ENCODE measurements around the gene PDS5A. TPM values are rescaled to one million over a fixed set of nuclear protein-coding genes. Genes with fewer than 3 reads are reported as not detected.
"Not testable (repeated sequence)": the region's sequence is repeated elsewhere in the genome, so short reads cannot be mapped to it uniquely, and the experiment has no call there.

The PDS5A gene
- total and polyA plus RNA-seq, 2 donors (not counting 1 experiment from before 2014, with no cell fraction given), result 46.9 to 74.0 TPM

GRCh38 chr4:39846120-39846519, 131.6 kb downstream of the PDS5A start:
- peaks cover 2% of the 10 kb centered on the region for H3K4me1 ChIP-seq (ENCODE audit: control insufficient read depth, extremely low read depth, insufficient read depth, low read length)
- H2AFZ ChIP-seq (ENCODE audit: low read length), result no peak overlapping the region
- H3K79me2 ChIP-seq (ENCODE audit: control insufficient read depth, insufficient read depth, low read length), result no peaks in the 10 kb centered on the region
- DNase-seq (ENCODE audit: low read depth in 2 of 2), result peak; percentile 38 to 58
- H3K27me3 ChIP-seq (ENCODE audit: control insufficient read depth, insufficient read depth, low read length), result no peaks in the 10 kb centered on the region
- H3K4me2 ChIP-seq (ENCODE audit: extremely low read depth, insufficient read depth, low read length), result no peak overlapping the region
- no peak overlapping the region for H3K4me3 ChIP-seq (replicated peaks in 1 of 4; ENCODE audit: control extremely low read depth in 1 of 4, insufficient read depth in 1 of 4, low read depth in 3 of 4, low read length in 4 of 4)
- no peak overlapping the region for H3K27ac ChIP-seq (ENCODE audit: insufficient read depth, low read length)
- no peak for TF ChIP-seq EZH2 (IDR thresholded peaks at IDR 0.05; ENCODE audit: low read length, missing control alignments)
- TF ChIP-seq, protein P1, sequence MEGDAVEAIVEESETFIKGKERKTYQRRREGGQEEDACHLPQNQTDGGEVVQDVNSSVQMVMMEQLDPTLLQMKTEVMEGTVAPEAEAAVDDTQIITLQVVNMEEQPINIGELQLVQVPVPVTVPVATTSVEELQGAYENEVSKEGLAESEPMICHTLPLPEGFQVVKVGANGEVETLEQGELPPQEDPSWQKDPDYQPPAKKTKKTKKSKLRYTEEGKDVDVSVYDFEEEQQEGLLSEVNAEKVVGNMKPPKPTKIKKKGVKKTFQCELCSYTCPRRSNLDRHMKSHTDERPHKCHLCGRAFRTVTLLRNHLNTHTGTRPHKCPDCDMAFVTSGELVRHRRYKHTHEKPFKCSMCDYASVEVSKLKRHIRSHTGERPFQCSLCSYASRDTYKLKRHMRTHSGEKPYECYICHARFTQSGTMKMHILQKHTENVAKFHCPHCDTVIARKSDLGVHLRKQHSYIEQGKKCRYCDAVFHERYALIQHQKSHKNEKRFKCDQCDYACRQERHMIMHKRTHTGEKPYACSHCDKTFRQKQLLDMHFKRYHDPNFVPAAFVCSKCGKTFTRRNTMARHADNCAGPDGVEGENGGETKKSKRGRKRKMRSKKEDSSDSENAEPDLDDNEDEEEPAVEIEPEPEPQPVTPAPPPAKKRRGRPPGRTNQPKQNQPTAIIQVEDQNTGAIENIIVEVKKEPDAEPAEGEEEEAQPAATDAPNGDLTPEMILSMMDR (conservative IDR thresholded peaks at IDR 0.05 in 1 of 2, IDR thresholded peaks at IDR 0.05 in 1 of 2; ENCODE audit: low read depth in 1 of 2, low read length in 2 of 2), result no peak
- no peaks in the 10 kb centered on the region for H3K9me3 ChIP-seq (ENCODE audit: control insufficient read depth, insufficient read depth, low read depth, low read length)
- H3K36me3 ChIP-seq (ENCODE audit: control insufficient read depth, insufficient read depth, low read length), result peaks cover 4% of the 10 kb centered on the region
- no peaks in the 10 kb centered on the region for H4K20me1 ChIP-seq (ENCODE audit: control insufficient read depth, extremely low read depth, insufficient read depth, low read length)
- no peak overlapping the region for H3K9ac ChIP-seq (ENCODE audit: insufficient read depth, low read length)

DNA sequence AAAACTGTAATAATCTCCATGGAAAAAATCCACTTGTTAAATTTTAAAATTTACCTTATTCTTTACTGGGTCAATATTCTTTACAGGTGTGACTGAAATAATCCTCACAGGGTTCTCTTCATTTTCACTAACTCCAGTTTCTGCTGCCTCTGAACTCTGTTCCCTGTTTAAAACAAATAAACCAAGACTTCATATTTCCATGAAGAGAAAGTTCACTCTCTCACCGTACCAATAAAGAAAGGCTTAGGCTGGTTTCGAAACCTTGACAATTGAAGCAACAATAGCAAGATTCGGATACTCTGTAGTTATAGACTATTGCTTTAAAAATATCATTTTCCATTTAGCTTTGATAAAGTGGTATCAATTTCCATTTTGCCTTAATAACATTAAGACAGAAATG, 135.8 kb downstream of the PDS5A start:
- H3K36me3 ChIP-seq (ENCODE audit: control insufficient read depth, insufficient read depth, low read length), result peaks cover 9% of the 10 kb centered on the region

GRCh38 chr4:39840516-39840915, 137.2 kb downstream of the PDS5A start:
- not testable (repeated sequence) for H3K27ac ChIP-seq (ENCODE audit: insufficient read depth, low read length); H3K9me3 ChIP-seq (ENCODE audit: control insufficient read depth, insufficient read depth, low read depth, low read length); H3K4me2 ChIP-seq (ENCODE audit: extremely low read depth, insufficient read depth, low read length); H3K79me2 ChIP-seq (ENCODE audit: control insufficient read depth, insufficient read depth, low read length); H3K4me3 ChIP-seq (replicated peaks in 1 of 4; ENCODE audit: control extremely low read depth in 1 of 4, insufficient read depth in 1 of 4, low read depth in 3 of 4, low read length in 4 of 4); DNase-seq (ENCODE audit: low read depth in 2 of 2); H3K36me3 ChIP-seq (ENCODE audit: control insufficient read depth, insufficient read depth, low read length); H4K20me1 ChIP-seq (ENCODE audit: control insufficient read depth, extremely low read depth, insufficient read depth, low read length); H2AFZ ChIP-seq (ENCODE audit: low read length); H3K9ac ChIP-seq (ENCODE audit: insufficient read depth, low read length); H3K27me3 ChIP-seq (ENCODE audit: control insufficient read depth, insufficient read depth, low read length); H3K4me1 ChIP-seq (ENCODE audit: control insufficient read depth, extremely low read depth, insufficient read depth, low read length)

More for the DNA sequence above, 135.8 kb downstream of the PDS5A start:
- Histone ChIP-seq H3K79me2 (ENCODE audit: control insufficient read depth, insufficient read depth, low read length) (no peaks in the 10 kb centered on the region), H3K4me2 (ENCODE audit: extremely low read depth, insufficient read depth, low read length) (no peak overlapping the region), H3K27ac (ENCODE audit: insufficient read depth, low read length) (no peak overlapping the region), H3K9me3 (ENCODE audit: control insufficient read depth, insufficient read depth, low read depth, low read length) (no peaks in the 10 kb centered on the region), H3K4me3 (replicated peaks in 1 of 4; ENCODE audit: control extremely low read depth in 1 of 4, insufficient read depth in 1 of 4, low read depth in 3 of 4, low read length in 4 of 4) (no peak overlapping the region), H4K20me1 (ENCODE audit: control insufficient read depth, extremely low read depth, insufficient read depth, low read length) (no peaks in the 10 kb centered on the region), H3K27me3 (ENCODE audit: control insufficient read depth, insufficient read depth, low read length) (no peaks in the 10 kb centered on the region), H2AFZ (ENCODE audit: low read length) (no peak overlapping the region), H3K4me1 (ENCODE audit: control insufficient read depth, extremely low read depth, insufficient read depth, low read length) (peaks cover 2% of the 10 kb centered on the region), H3K9ac (ENCODE audit: insufficient read depth, low read length) (no peak overlapping the region)
- no peak for DNase-seq (ENCODE audit: low read depth in 2 of 2)
- TF ChIP-seq EZH2 (IDR thresholded peaks at IDR 0.05; ENCODE audit: low read length, missing control alignments), result no peak
- TF ChIP-seq, protein P1 (conservative IDR thresholded peaks at IDR 0.05 in 1 of 2, IDR thresholded peaks at IDR 0.05 in 1 of 2; ENCODE audit: low read depth in 1 of 2, low read length in 2 of 2), result no peak

Measured in fibroblast of lung (primary cell).